Vagina (tissue), 2 donors: Measurements from ENCODE around the gene DENND2C.

Experiments
- CTCF ChIP-seq, 3 experiments: fragments of 450-650 bp in 2 of 3; fragments of 200-600 bp in 1 of 3; sonication (generic) in 1 of 3; IDR thresholded peaks; one replicate each; pipeline ENCODE4 v1.5.1; 2017 to 2019; ENCODE audit warnings: antibody characterized with exemption in 3 of 3, mild to moderate bottlenecking in 2 of 3, moderate library complexity in 2 of 3
- POLR2A ChIP-seq, 2 donors: fragments of 450-650 bp; IDR thresholded peaks; one replicate each; pipeline ENCODE4 v1.6.1; 2017; ENCODE audit warnings: antibody characterized with exemption in 2 of 2, mild to moderate bottlenecking in 2 of 2, moderate library complexity in 2 of 2

GRCh38 chr1:114552106-114552639, 117.7 kb downstream of the DENND2C start:
- TF ChIP-seq CTCF (IDR thresholded peaks at IDR 0.05): no peak
- TF ChIP-seq POLR2A (IDR thresholded peaks at IDR 0.05): no peak
